NCI-H1436 (cell line): ENCODE data around the gene ZYX.

ENCODE experiments used
- DNase-seq: peaks from one replicate; lab custom pipeline; 2025; lab: John Stamatoyannopoulos, UW

The ZYX gene

GRCh38 chr7:143380646-143381426, at the start of gene ZYX:
ZYX (plus strand) TSS chr7:143381345; CDS start chr7:143381572, 227 bp downstream.
- DNase-seq: peak; percentile 45

- DNase-seq: no peak
Observed at GRCh38 chr7:143334244-143334643, 46.9 kb upstream of the ZYX start.

- no peak for DNase-seq
Observed at GRCh38 chr7:143337216-143337615, 43.9 kb upstream of the ZYX start.

GRCh38 chr7:143341842-143342241, 39.3 kb upstream of the ZYX start:
- DNase-seq: no peak

GRCh38 chr7:143343596-143343995, 37.5 kb upstream of the ZYX start:
- DNase-seq: no peak

- DNase-seq: no peak
Observed at GRCh38 chr7:143345428-143345900, 35.7 kb upstream of the ZYX start.

GRCh38 chr7:143346018-143346417, 35.1 kb upstream of the ZYX start:
- DNase-seq: no peak

GRCh38 chr7:143347950-143348349, 33.2 kb upstream of the ZYX start:
- no peak for DNase-seq

- DNase-seq: no peak
Observed at GRCh38 chr7:143351060-143351459, 30.1 kb upstream of the ZYX start.

GRCh38 chr7:143351574-143351973, 29.6 kb upstream of the ZYX start:
- no peak for DNase-seq

GRCh38 chr7:143352531-143353002, 28.6 kb upstream of the ZYX start:
- no peak for DNase-seq

GRCh38 chr7:143354376-143354775, 26.8 kb upstream of the ZYX start:
- DNase-seq: no peak

- no peak for DNase-seq
Observed at GRCh38 chr7:143354965-143355364, 26.2 kb upstream of the ZYX start.

- DNase-seq: no peak
Observed at GRCh38 chr7:143355450-143356385, 25.4 kb upstream of the ZYX start.

- no peak for DNase-seq
Observed at GRCh38 chr7:143356414-143357050, 24.6 kb upstream of the ZYX start.

- no peak for DNase-seq
Observed at GRCh38 chr7:143358626-143359025, 22.5 kb upstream of the ZYX start.

GRCh38 chr7:143359771-143360353, 21.3 kb upstream of the ZYX start:
- DNase-seq: no peak

GRCh38 chr7:143360788-143361551, 20.2 kb upstream of the ZYX start:
- no peak for DNase-seq

- DNase-seq: no peak
Observed at GRCh38 chr7:143361552-143362130, 19.5 kb upstream of the ZYX start.

GRCh38 chr7:143362131-143363015, 18.8 kb upstream of the ZYX start, which contains the start of gene FAM131B:
FAM131B (minus strand) TSS chr7:143362713; CDS start chr7:143362603, 110 bp downstream.
- no peak for DNase-seq
